ENCODE measurements around the gene MKLN1. TPM values are rescaled to one million over a fixed set of nuclear protein-coding genes. Genes with fewer than 3 reads are reported as not detected.
"Not testable (repeated sequence)": the region's sequence is repeated elsewhere in the genome, so short reads cannot be mapped to it uniquely, and the experiment has no call there.

MKLN1 gene
- total RNA-seq, 3 donors from 2014 or later (not counting 1 experiment from before 2014, with no cell fraction given), result 59.1 to 79.6 (median 65.0) TPM

DNA sequence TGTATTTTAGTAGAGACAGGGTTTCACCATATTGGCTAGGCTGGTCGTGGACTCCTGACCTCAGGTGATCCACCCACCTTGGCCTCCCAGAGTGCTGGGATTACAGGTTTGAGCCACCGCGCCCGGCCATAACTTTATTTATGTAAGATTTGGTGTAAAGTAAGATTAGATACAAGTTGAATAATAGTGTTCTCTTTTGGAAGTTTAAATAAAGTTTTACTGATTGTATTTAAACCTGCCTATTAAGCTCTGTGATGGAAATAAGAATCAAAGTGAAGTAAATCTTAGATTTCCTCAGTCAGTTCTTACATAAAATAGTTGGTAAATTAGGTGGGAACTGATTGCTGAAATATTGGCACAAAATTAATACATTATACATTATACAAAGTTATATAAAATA lies 86.0 kb downstream of the MKLN1 start:
- ATAC-seq, result no peak
- DNase-seq, result no peak
- Histone ChIP-seq H3K36me3 (ENCODE audit: control insufficient read depth, insufficient read depth, low read length) (peaks cover 39% of the 10 kb centered on the region), H3K9me3 (ENCODE audit: control insufficient read depth, insufficient read depth, low read length) (no peaks in the 10 kb centered on the region), H3K4me1 (ENCODE audit: control insufficient read depth, insufficient read depth, low read length) (no peaks in the 10 kb centered on the region), H3K4me3 (ENCODE audit: low read length) (no peak overlapping the region), H3K27ac (ENCODE audit: low read length) (no peak overlapping the region), H3K27me3 (ENCODE audit: control insufficient read depth, insufficient read depth, low read length) (no peaks in the 10 kb centered on the region)
- peaks cover 4 to 9% of the 10 kb centered on the region in 2 donors for H3K4me1 Mint-ChIP-seq
- intact Hi-C loops (cut with micrococcal nuclease), result no loop called here
- WGBS (ENCODE audit: insufficient coverage), result 98% methylated on average over 4 of the region's 4 CpGs
- H3K27ac Mint-ChIP-seq, result no peak overlapping the region
- TF ChIP-seq, protein P1, sequence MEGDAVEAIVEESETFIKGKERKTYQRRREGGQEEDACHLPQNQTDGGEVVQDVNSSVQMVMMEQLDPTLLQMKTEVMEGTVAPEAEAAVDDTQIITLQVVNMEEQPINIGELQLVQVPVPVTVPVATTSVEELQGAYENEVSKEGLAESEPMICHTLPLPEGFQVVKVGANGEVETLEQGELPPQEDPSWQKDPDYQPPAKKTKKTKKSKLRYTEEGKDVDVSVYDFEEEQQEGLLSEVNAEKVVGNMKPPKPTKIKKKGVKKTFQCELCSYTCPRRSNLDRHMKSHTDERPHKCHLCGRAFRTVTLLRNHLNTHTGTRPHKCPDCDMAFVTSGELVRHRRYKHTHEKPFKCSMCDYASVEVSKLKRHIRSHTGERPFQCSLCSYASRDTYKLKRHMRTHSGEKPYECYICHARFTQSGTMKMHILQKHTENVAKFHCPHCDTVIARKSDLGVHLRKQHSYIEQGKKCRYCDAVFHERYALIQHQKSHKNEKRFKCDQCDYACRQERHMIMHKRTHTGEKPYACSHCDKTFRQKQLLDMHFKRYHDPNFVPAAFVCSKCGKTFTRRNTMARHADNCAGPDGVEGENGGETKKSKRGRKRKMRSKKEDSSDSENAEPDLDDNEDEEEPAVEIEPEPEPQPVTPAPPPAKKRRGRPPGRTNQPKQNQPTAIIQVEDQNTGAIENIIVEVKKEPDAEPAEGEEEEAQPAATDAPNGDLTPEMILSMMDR (IDR thresholded peaks at IDR 0.05), result no peak
- H3K9me3 Mint-ChIP-seq, result no peaks in the 10 kb centered on the region
- no peak overlapping the region for H3K4me3 Mint-ChIP-seq
- H3K27me3 Mint-ChIP-seq (ENCODE audit: low read depth in 2 of 2), result no peaks in the 10 kb centered on the region
- H3K36me3 Mint-ChIP-seq, result no peaks in the 10 kb centered on the region

DNA sequence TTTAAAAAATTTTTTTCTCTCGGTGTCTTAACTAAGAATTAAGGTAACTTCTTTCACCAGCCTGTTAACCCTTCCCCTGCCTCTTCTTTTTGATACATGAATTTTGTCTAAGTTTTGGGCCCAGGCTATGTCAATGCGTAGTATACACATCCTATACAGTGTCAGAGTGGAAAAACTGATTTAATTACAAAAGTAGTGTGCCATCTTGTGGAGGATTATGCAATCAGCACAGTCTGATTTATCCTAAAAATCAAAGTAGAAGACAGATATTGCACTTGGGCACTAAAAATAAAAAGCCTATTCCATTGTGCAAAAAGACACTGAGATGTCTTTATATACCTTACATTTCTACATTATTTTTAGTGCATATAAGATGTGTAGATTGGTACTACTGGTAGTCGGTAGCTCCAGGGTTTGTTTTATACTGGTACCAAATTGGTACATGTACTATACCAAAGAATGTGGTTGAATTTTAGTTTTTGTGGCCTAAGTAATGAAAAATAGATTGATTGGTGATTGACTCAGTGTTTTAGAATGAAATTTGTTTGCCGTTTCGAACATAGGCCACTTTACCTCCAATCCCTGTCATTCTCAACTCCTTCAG lies 96.6 kb downstream of the MKLN1 start:
- H3K27ac Mint-ChIP-seq, result no peak overlapping the region
- Histone ChIP-seq H3K27ac (ENCODE audit: low read length) (no peak overlapping the region), H3K27me3 (ENCODE audit: control insufficient read depth, insufficient read depth, low read length) (no peaks in the 10 kb centered on the region), H3K9me3 (ENCODE audit: control insufficient read depth, insufficient read depth, low read length) (no peaks in the 10 kb centered on the region), H3K4me1 (ENCODE audit: control insufficient read depth, insufficient read depth, low read length) (no peaks in the 10 kb centered on the region), H3K36me3 (ENCODE audit: control insufficient read depth, insufficient read depth, low read length) (peaks cover 14% of the 10 kb centered on the region), H3K4me3 (ENCODE audit: low read length) (no peak overlapping the region)
- intact Hi-C loops (cut with micrococcal nuclease), result loop anchor here (1.0 to 10.0 kb wide), 3 partner anchors 317 to 527 kb away; no protein-coding TSS in a partner anchor
- ATAC-seq (peak; percentile 75 to 90 (median 76)), DNase-seq (peak in 1 of 2 donors; percentile 66)
- peaks cover 6% of the 10 kb centered on the region in 2 donors for H3K4me1 Mint-ChIP-seq
- TF ChIP-seq, protein P1 (IDR thresholded peaks at IDR 0.05), result peak; percentile 61
- H3K27me3 Mint-ChIP-seq (ENCODE audit: low read depth in 2 of 2), result no peaks in the 10 kb centered on the region
- 98% methylated on average over 4 of the region's 5 CpGs for WGBS (ENCODE audit: insufficient coverage)
- no peak overlapping the region for H3K4me3 Mint-ChIP-seq
- H3K36me3 Mint-ChIP-seq, result no peaks in the 10 kb centered on the region
- no peaks in the 10 kb centered on the region for H3K9me3 Mint-ChIP-seq

DNA sequence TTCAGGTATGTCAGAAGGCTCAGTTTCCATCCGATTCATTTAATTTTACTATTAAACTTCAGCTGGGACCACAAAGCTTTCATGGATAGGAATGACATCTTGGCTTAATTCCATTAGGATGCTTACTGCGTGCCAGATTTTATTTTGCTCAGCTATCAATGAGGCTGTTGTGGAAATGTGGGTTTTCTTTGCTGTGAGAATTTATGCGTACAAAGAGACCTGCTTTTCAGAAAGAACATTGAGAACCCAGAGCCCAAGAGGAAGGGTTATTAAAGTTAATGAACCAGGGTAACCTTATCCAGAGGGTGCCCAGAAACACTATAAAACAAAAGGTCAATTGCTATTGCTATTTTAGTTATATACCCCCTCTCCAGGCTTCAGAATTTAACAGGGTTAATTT lies 98.3 kb downstream of the MKLN1 start:
- no peak overlapping the region for H3K4me3 ChIP-seq (ENCODE audit: low read length)

DNA sequence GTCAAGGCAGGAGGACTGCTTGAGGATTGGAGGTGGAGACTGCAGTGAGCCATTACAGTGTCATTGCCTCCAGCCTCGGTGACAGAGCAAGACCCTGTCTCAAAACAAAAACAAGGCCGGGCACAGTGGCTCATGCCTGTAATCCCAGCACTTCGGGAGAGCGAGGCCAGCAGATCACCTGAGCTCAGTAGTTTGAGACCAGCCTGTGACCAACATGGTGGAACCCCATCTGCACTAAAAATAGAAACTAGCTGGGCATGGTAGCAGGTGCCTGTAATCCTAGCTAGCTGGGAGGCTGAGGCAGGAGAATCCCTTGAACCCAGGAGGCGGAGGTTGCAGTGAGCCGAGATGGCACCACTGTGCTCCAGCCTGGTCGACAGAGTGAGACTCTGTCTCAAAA lies 103.2 kb downstream of the MKLN1 start:
- H3K4me1 Mint-ChIP-seq, result peaks cover 5 to 16% of the 10 kb centered on the region in 2 donors
- H3K4me1 ChIP-seq (ENCODE audit: control insufficient read depth, insufficient read depth, low read length); DNase-seq; H3K9me3 Mint-ChIP-seq; H3K27ac ChIP-seq (ENCODE audit: low read length); intact Hi-C loops (cut with micrococcal nuclease); H3K4me3 ChIP-seq (ENCODE audit: low read length); H3K36me3 Mint-ChIP-seq; H3K4me3 Mint-ChIP-seq; H3K27ac Mint-ChIP-seq; H3K9me3 ChIP-seq (ENCODE audit: control insufficient read depth, insufficient read depth, low read length); H3K27me3 ChIP-seq (ENCODE audit: control insufficient read depth, insufficient read depth, low read length); H3K27me3 Mint-ChIP-seq (ENCODE audit: low read depth in 2 of 2); ATAC-seq: not testable (repeated sequence)
- H3K36me3 ChIP-seq (ENCODE audit: control insufficient read depth, insufficient read depth, low read length), result peaks cover 28% of the 10 kb centered on the region
- 95% methylated on average over 7 of the region's 7 CpGs for WGBS (ENCODE audit: insufficient coverage)

More for the DNA sequence above, 98.3 kb downstream of the MKLN1 start:
- Mint-ChIP-seq H3K27me3 (ENCODE audit: low read depth in 2 of 2) (no peaks in the 10 kb centered on the region), H3K4me1 (peaks cover 0 to 6% of the 10 kb centered on the region in 2 donors), H3K36me3 (no peaks in the 10 kb centered on the region), H3K4me3 (no peak overlapping the region), H3K9me3 (no peaks in the 10 kb centered on the region), H3K27ac (no peak overlapping the region)
- no peak for DNase-seq
- no peaks in the 10 kb centered on the region for H3K27me3 ChIP-seq (ENCODE audit: control insufficient read depth, insufficient read depth, low read length)
- no peak overlapping the region for H3K27ac ChIP-seq (ENCODE audit: low read length)
- TF ChIP-seq, protein P1 (IDR thresholded peaks at IDR 0.05), result no peak
- intact Hi-C loops (cut with micrococcal nuclease), result loop anchor here (10.0 kb wide), 1 partner anchor 351 kb away; no protein-coding TSS in a partner anchor
- H3K4me1 ChIP-seq (ENCODE audit: control insufficient read depth, insufficient read depth, low read length), result no peaks in the 10 kb centered on the region
- 89% methylated on average over 3 of the region's 3 CpGs for WGBS (ENCODE audit: insufficient coverage)
- ATAC-seq, result no peak
- H3K36me3 ChIP-seq (ENCODE audit: control insufficient read depth, insufficient read depth, low read length), result peaks cover 25% of the 10 kb centered on the region
- H3K9me3 ChIP-seq (ENCODE audit: control insufficient read depth, insufficient read depth, low read length), result no peaks in the 10 kb centered on the region
